Liver (tissue), 3 donors: ENCODE measurements around the gene TYW1.
"Not testable (repeated sequence)": the region's sequence is repeated elsewhere in the genome, so short reads cannot be mapped to it uniquely, and the experiment has no call there.

Source experiments
- EGR1 ChIP-seq, 2 donors: IDR thresholded peaks; 2 replicates each; pipeline ENCODE4 v1.6.1; 2016 to 2018; ENCODE audit warnings: antibody characterized with exemption in 2 of 2, low read depth in 2 of 2
- RAD21 ChIP-seq, 2 donors: IDR thresholded peaks; 2 replicates each; pipeline ENCODE4 v1.6.1; 2016; ENCODE audit warnings: antibody characterized with exemption in 2 of 2, mild to moderate bottlenecking in 2 of 2
- SP1 ChIP-seq: IDR thresholded peaks from 2 replicates; pipeline ENCODE4 v1.6.1; 2018; ENCODE audit warnings: antibody characterized with exemption, mild to moderate bottlenecking
- TF ChIP-seq, protein P1 (sequence below): fragments of 150-350 bp; IDR thresholded peaks from 2 replicates; pipeline ENCODE4 v1.5.1; 2017; ENCODE audit warnings: improper control_type of control experiment, low read depth, low read length; ENCODE audit not compliant: missing input control
- TF ChIP-seq, protein P2 (sequence below): IDR thresholded peaks from 2 replicates; pipeline ENCODE4 v1.6.1; 2016; ENCODE audit warnings: antibody characterized with exemption
- TF ChIP-seq, protein P3 (sequence below): IDR thresholded peaks from 2 replicates; pipeline ENCODE4 v1.6.1; 2016; ENCODE audit warnings: antibody characterized with exemption
- TF ChIP-seq, protein P4 (sequence below): IDR thresholded peaks from 2 replicates; pipeline ENCODE4 v1.6.1; 2016; ENCODE audit warnings: antibody characterized with exemption, mild to moderate bottlenecking
- TF ChIP-seq, protein P5 (sequence below): IDR thresholded peaks from 2 replicates; pipeline ENCODE4 v1.6.1; 2016; ENCODE audit warnings: antibody characterized with exemption
- donor health status: healthy.
- donor health status: healthy.

DNA sequence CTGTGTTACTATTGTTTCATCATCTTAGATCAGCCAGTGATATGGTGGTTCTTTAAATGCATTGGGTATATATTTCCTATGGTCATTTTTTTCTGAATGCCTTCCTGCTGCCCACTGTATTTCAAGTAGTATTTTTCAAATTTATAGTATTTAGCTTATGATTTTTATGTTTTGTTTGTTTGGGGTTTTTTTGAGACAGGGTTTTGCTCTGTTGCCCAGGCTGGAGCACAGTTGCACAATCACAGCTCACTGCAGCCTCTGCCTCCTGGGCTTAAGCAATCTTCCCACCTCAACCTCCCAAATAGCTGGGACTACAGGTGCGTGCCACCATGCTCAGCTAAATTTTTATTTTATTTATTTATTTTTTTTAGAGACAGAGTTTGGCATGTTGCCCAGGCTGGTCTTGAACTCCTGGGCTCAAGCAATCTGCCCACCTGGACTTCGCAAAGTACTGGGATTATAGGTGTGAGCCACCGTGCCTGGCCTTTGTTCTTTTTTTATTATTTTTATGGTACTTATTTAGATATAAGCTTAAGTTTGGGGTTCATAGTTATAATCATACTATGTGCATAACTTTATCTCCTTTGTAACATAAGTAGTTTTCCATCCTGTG, 149.1 kb downstream of the TYW1 start:
- TF ChIP-seq, protein P1, sequence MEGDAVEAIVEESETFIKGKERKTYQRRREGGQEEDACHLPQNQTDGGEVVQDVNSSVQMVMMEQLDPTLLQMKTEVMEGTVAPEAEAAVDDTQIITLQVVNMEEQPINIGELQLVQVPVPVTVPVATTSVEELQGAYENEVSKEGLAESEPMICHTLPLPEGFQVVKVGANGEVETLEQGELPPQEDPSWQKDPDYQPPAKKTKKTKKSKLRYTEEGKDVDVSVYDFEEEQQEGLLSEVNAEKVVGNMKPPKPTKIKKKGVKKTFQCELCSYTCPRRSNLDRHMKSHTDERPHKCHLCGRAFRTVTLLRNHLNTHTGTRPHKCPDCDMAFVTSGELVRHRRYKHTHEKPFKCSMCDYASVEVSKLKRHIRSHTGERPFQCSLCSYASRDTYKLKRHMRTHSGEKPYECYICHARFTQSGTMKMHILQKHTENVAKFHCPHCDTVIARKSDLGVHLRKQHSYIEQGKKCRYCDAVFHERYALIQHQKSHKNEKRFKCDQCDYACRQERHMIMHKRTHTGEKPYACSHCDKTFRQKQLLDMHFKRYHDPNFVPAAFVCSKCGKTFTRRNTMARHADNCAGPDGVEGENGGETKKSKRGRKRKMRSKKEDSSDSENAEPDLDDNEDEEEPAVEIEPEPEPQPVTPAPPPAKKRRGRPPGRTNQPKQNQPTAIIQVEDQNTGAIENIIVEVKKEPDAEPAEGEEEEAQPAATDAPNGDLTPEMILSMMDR, result not testable (repeated sequence)
- TF ChIP-seq, protein P2, sequence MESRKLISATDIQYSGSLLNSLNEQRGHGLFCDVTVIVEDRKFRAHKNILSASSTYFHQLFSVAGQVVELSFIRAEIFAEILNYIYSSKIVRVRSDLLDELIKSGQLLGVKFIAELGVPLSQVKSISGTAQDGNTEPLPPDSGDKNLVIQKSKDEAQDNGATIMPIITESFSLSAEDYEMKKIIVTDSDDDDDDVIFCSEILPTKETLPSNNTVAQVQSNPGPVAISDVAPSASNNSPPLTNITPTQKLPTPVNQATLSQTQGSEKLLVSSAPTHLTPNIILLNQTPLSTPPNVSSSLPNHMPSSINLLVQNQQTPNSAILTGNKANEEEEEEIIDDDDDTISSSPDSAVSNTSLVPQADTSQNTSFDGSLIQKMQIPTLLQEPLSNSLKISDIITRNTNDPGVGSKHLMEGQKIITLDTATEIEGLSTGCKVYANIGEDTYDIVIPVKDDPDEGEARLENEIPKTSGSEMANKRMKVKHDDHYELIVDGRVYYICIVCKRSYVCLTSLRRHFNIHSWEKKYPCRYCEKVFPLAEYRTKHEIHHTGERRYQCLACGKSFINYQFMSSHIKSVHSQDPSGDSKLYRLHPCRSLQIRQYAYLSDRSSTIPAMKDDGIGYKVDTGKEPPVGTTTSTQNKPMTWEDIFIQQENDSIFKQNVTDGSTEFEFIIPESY, result not testable (repeated sequence)
- TF ChIP-seq, protein P3, sequence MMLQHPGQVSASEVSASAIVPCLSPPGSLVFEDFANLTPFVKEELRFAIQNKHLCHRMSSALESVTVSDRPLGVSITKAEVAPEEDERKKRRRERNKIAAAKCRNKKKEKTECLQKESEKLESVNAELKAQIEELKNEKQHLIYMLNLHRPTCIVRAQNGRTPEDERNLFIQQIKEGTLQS, result not testable (repeated sequence)
- TF ChIP-seq, protein P4, sequence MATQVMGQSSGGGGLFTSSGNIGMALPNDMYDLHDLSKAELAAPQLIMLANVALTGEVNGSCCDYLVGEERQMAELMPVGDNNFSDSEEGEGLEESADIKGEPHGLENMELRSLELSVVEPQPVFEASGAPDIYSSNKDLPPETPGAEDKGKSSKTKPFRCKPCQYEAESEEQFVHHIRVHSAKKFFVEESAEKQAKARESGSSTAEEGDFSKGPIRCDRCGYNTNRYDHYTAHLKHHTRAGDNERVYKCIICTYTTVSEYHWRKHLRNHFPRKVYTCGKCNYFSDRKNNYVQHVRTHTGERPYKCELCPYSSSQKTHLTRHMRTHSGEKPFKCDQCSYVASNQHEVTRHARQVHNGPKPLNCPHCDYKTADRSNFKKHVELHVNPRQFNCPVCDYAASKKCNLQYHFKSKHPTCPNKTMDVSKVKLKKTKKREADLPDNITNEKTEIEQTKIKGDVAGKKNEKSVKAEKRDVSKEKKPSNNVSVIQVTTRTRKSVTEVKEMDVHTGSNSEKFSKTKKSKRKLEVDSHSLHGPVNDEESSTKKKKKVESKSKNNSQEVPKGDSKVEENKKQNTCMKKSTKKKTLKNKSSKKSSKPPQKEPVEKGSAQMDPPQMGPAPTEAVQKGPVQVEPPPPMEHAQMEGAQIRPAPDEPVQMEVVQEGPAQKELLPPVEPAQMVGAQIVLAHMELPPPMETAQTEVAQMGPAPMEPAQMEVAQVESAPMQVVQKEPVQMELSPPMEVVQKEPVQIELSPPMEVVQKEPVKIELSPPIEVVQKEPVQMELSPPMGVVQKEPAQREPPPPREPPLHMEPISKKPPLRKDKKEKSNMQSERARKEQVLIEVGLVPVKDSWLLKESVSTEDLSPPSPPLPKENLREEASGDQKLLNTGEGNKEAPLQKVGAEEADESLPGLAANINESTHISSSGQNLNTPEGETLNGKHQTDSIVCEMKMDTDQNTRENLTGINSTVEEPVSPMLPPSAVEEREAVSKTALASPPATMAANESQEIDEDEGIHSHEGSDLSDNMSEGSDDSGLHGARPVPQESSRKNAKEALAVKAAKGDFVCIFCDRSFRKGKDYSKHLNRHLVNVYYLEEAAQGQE, result not testable (repeated sequence)
- not testable (repeated sequence) for TF ChIP-seq RAD21 (IDR thresholded peaks at IDR 0.05); SP1; EGR1 (IDR thresholded peaks at IDR 0.05; ENCODE audit: low read depth in 2 of 2)
- TF ChIP-seq, protein P5, sequence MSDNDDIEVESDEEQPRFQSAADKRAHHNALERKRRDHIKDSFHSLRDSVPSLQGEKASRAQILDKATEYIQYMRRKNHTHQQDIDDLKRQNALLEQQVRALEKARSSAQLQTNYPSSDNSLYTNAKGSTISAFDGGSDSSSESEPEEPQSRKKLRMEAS, result not testable (repeated sequence)
